GM21717 (cell line): ENCODE measurements around the gene BHLHE23.

Experiments
- ATAC-seq: cut with Tn5 transposase; IDR thresholded peaks from one replicate; pipeline ENCODE4 v1.9.1; 2021; ENCODE audit warnings: mild to moderate bottlenecking, moderate library complexity; ENCODE audit not compliant: unreplicated experiment

Gene BHLHE23

DNA sequence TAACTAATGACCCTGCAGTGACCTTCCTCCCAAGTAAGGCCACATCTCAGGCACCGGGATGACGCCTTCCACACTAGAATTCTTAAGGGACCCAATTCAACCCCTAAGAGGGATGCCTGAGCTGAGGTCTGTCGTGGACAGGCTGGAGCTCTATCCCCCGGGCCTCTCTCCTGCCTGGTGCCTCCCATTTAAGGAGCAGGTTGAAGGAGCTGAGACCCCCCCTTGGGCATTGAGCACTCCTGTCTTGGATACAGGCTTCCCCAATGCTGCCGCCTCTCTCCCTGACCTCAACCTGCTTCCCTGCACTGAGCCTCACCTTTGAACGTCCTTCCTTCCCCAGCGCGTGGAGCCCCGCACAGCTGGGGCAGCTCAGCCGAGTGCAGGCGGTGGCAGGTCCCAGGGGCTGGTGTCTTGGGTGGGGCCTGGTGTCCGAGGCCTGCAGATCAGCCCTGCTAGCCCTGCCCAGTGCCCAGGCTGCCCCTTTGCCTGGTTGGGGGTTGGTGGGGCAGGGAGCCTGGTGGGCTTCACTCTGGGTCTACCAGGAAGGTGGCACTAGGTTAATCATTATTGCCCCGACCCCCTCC, 19.9 kb upstream of the BHLHE23 start:
- no peak for ATAC-seq

GRCh38 chr20:63025534-63026331, 19.0 kb upstream of the BHLHE23 start:
- no peak for ATAC-seq

DNA sequence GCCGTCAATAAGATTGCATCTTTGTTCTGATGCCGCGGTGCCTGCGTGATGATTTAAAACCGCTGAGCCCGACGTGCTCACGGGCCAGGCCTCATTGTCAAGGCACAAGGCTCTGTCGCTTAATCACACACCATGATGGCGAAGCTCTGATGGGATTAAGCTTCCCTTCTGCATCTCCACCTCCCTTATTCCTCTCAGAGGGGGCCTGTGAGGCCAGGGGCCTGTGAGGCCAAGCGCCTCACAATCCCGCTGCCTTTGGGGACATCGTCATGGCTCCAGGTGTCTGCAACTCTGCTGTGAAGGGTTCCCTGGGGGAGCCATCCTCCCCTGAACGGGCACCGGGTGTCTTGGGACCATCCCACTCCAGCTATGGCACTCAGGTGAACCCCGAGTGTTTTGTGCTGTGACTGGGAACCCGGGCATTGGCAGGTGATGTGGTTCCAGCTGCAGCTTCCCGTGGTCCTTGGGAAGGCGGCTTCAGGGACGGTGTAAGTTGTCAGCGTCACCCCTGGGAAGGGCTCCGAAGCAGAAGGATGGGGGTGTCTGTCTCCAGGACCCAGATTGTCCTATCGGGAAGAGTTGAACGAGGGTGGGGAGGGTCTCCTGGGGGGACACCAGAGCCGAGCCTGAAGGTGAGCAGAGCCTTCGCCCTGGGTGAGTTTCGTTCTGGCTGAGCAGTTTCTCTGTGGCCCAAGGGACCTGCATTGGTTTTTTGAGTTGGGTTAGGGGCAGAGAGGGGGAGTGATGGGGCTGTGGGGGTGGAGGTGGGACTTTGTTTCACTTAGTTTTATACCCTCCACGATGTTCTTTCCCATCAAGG, 18.0 kb upstream of the BHLHE23 start:
- no peak for ATAC-seq

DNA sequence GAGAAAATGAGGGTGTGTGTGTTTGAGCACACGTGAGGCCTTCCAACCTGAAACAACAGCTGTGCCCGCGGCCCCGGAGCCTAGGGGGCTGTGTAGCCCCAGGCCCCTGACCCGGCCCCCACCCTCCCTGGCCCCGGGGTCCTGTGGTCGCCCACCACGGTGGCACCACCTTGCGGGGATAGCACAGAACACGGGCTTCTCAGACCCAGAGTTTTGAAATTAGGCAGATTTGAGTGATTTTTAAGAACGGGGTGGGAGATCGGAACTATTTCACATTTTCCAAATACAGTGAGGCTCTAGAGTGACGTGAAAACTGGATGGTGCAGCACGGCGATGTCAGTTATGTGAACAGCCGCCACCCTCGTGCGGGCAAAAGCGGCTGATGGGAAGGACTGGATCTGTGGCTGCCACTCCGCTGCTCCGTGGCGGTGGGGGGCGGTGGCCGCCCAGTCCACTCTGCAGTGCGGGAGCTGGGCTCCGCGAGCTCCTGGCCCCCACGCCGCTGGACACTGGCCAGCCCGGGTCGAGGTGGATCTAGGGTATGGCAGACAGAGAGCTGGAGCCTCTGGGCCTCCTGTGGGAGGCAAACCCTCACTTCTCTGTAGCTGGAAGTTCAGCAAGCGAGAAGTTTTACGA, 17.3 kb upstream of the BHLHE23 start:
- no peak for ATAC-seq

- ATAC-seq = no peak
These were observed 16.5 kb upstream of the BHLHE23 start for GRCh38 chr20:63023071-63023935.

GRCh38 chr20:63022501-63022900, 15.7 kb upstream of the BHLHE23 start:
- ATAC-seq = no peak

GRCh38 chr20:63021356-63022321, 14.9 kb upstream of the BHLHE23 start:
- ATAC-seq = no peak

- no peak for ATAC-seq
These were observed 13.9 kb upstream of the BHLHE23 start for GRCh38 chr20:63020681-63021080.

DNA sequence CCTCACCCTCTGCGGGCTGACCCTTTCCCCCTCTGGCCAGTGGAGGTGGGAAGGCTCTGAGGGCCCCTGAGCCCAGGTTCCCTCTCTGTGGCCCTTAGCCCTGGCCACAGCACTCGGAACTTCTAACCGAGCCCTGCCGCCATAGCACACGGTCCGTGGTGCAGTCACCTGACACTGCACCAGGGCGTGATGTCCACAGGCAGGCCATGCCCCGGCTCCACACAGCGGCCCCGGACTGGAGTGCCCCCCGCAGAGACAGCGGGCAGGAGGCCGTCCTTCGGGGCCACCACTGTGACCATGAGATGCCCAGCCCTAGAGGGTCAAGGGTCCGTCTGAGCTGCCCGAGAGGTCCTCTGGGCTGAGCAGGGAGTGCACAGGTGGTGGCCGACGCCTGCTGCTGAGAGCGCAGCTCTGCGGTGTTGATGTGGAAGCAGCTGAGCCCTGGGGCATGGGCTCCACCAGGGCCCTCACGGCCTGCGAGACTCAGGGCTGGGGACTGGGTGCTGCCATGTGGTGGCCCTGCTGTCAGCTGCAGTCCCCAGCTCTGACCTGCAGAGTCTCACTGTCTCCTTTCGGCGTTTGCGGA, 11.2 kb upstream of the BHLHE23 start:
- no peak for ATAC-seq

DNA sequence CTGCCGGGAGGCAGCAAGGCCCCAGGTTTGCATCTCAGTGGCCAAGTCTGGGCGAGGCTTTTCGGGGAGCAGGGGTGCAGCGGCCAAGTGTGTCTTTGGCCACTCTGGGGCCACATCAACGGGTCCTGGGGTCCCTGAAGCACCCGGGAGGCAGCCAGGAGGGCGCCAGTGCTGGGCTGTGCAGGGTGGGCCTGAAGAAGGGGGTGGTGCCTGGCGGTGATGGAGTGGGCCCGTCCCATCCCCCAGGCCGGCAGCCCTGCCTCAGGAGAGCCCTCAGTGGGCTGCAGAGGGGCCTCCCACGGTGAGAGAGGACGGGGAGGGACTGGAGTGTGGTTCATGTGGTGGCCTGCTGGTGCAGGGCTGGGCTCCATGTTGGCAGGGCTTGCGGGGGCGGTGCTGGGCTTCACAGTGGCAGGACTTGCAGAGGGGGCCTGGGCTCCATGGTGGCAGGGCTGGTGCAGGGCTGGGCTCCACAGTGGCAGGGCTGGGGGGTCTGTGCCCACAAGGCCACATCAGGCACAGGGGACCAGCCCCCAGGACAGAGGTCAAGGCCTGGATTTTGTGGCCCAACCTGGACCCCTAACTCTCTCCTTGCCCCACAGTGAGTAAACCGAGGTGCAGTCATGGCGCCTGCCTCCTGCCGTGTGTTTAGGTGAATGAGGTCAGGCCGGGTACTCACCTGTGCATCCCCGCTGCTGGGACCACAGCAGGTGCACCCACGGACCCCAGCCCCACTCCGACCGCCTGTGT, 10.5 kb upstream of the BHLHE23 start:
- no peak for ATAC-seq

- ATAC-seq = no peak
These were observed 9.8 kb upstream of the BHLHE23 start for GRCh38 chr20:63016514-63017075.

DNA sequence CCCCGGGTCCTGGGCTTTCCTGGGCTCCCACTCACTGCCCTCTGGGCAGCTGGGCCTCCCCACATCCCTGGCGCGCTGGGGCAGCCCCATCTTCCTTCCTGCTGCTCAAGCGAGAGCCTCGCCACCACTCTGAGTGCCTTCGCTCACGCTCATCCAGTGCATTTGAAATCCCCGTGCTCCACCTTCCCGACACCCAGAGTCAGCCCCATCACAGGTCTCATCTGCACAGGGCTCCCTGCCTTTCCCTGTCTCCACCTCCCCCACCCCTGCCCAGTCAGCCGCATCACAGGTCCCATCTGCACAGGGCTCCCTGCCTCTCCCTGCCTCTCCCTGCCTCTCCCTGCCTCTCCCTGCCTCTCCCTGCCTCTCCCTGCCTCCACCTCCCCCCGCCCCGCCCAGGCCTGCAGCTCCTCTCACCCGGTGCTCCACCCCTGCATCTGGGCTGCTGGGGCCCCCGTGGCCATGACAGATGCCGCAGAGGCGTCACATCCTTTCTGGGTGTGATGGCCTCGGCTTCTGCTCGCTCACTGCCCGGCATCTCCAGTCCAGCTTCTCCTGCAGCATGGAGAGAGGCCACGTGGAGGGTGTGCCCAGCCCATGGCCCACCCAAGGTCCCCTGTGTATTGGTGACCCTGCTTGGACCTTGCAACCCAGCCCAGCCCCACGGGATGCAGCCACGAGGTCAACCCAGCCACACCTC, 9.0 kb upstream of the BHLHE23 start:
- ATAC-seq = no peak

GRCh38 chr20:63015147-63015661, 8.4 kb upstream of the BHLHE23 start:
- ATAC-seq = no peak

GRCh38 chr20:63014710-63015109, 7.9 kb upstream of the BHLHE23 start:
- no peak for ATAC-seq

GRCh38 chr20:63014287-63014686, 7.5 kb upstream of the BHLHE23 start:
- no peak for ATAC-seq

GRCh38 chr20:63013207-63013606, 6.4 kb upstream of the BHLHE23 start:
- ATAC-seq = no peak

DNA sequence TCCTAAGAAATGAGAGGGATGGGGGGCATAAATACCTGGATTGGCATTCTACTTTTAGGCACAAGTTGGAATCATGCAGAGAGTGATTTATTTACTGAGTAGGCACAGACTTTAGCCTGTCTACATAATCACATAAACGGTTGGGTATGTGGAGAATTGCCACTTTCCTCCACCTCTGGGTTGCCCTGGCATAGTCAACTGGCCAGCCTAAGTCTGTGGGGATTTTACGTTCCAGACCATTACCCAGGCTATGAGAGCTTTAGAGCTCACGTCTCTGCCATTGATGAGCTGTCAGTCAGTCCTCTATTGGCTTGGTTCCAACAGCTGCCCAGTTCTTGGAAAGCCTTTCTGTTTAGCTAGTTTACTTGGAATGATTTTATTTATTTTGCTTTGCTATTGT, 5.0 kb upstream of the BHLHE23 start:
- ATAC-seq = no peak
